Inflammatory macrophage treated with lipopolysaccharide for 1 hour (primary cell): ENCODE data around the gene SORT1.
"Not testable (repeated sequence)": the region's sequence is repeated elsewhere in the genome, so short reads cannot be mapped to it uniquely, and the experiment has no call there.

Experiments used
- DNase-seq, 2 donors: peaks; one replicate each; pipeline ENCODE4 v3.0.0-alpha.2; 2020 to 2022

SORT1 gene

GRCh38 chr1:109335091-109335490 lies 62.6 kb downstream of the SORT1 start:
- no peak for DNase-seq

DNA sequence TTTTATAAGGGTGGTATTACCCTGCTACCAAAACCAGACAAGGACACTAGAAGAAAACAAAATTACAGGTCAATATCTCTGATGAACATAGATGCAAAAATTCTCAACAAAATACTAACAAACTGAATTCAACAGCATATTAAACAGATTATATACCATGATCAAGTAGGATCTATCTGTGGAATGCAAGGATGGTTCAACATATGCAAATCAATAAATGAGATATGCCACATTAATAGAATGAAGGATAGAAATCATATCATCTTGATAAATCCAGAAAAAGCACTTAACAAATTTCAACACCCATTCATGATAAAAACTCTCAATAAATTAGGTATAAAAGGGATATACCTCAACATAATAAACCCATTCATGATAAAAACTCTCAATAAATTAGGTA lies 66.6 kb downstream of the SORT1 start:
- DNase-seq = no peak

- DNase-seq = no peak
These were observed 70.4 kb downstream of the SORT1 start for GRCh38 chr1:109327285-109327684.

DNA sequence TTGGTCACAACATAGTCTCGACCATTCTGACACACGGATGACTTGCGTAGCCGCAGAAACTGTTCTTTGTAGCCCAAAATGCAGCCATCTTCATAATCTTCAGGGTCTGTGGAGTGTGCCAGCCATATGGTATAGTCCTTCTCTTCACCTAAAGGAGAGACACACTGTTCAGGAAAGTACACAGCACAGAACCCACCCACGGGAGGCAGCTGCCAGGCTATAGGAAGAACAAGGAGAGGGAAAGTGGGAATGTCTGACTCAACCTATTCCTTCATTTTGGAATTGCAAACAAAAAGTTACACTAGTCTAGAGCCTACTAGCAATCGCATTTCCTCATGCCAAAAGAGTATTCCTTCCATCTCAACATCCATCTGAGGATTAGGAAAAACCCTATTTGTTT lies 74.7 kb downstream of the SORT1 start:
- DNase-seq = no peak

DNA sequence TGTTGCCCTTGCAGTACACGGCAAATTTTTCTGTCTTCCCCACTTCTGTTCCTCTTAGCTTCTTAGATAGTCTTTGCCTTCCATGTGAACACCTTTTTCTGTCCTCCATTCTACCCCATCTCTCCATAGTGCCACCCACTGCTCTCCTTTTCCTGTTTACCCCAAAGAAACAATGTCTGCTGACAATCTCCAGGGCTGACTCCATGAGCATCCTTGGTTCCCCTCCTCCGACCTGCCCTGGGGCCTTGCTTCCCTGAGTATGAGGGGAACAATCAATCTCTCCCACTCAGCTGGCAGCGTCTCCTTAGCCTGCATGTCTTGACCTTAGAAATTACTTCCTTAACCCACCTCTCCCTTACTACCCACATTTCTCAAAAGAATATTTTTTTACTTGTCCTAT lies 78.6 kb downstream of the SORT1 start:
- no peak for DNase-seq

- no peak for DNase-seq
These were observed 81.2 kb downstream of the SORT1 start for GRCh38 chr1:109316506-109316905.

DNA sequence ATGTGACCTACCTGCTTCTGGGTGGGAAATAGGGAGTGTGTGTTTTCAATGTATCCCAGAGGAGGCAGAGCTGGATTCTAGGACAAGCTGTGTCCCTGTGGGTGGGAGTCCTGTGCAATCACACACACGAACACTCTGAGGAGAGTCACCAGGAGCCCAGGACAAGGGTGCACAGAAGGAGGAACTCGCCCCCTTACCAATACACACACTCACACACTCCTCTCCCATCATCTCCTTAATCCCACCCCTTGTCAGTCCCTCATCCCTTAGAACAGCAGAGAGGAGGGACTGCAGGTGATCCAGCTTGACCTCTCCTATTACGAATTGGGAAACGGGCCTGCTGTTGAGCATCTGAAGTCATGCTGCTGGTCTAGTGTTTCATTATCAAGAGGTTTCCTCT lies 82.4 kb downstream of the SORT1 start:
- DNase-seq = no peak

- DNase-seq = no peak
These were observed 82.9 kb downstream of the SORT1 start for GRCh38 chr1:109314795-109315194.

- no peak for DNase-seq
These were observed 84.5 kb downstream of the SORT1 start for GRCh38 chr1:109312978-109313775.

GRCh38 chr1:109312246-109312645 lies 85.5 kb downstream of the SORT1 start:
- no peak for DNase-seq

GRCh38 chr1:109309347-109309746 lies 88.4 kb downstream of the SORT1 start:
- DNase-seq = peak; percentile 21 to 32

GRCh38 chr1:109307274-109308021 lies 90.3 kb downstream of the SORT1 start:
- DNase-seq = no peak

- DNase-seq = no peak
These were observed 90.9 kb downstream of the SORT1 start, which contains the start of gene MYBPHL for GRCh38 chr1:109306832-109307273. TSS of gene MYBPHL (minus strand) at chr1:109307011. CDS start at chr1:109306991, 20 bp downstream.

DNA sequence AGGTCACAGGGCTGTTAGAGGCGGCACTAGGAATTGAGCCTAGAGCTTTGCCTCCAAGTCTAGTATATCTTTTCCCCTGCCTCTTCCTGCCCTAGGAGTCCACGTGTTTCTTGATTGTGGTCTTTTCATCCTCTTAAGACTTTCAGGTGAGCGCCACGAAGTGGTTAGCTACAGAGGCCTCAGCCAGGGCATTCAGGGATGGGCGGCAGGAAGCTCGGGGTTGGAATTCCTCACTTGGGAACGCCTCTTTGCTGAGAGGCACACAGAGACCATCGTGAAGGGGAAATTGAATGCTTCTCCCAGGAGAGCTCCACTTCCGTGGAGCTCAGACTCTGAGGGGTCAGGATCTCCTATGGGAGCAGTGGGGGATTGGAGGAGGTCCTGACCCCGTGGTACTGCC lies 91.7 kb downstream of the SORT1 start:
- not testable (repeated sequence) for DNase-seq

- DNase-seq = no peak
These were observed 93.3 kb downstream of the SORT1 start for GRCh38 chr1:109304226-109304920.

GRCh38 chr1:109301874-109302273 lies 95.8 kb downstream of the SORT1 start:
- no peak for DNase-seq

DNA sequence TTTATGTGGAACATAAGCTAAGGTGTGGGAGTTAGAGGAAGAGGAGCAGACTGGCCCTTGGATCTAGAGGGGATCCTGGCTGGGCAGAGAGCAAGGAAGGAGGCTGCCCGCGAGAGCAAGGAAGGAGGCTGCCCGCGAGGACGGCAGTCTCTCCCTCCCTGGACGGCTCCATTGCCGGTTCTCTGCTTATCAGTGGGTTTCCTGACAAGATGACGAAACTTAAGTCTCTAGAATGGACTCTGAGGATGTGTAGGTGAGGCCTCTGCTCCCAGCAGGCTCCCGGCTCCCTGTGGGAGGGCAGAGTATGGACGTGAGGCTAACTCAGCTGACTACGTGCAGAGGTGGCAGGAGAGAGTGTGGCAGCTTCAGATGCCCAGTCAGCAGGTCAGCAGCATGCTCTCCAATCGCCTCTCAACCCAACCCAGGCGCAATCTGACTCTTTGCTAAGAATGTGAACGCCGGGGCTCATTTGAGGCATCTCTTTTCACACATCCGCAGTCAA lies 97.0 kb downstream of the SORT1 start:
- no peak for DNase-seq

- no peak for DNase-seq
These were observed 98.0 kb downstream of the SORT1 start for GRCh38 chr1:109299558-109300343.

GRCh38 chr1:109298666-109299557 lies 98.8 kb downstream of the SORT1 start:
- peak; percentile 67 to 69 for DNase-seq

DNA sequence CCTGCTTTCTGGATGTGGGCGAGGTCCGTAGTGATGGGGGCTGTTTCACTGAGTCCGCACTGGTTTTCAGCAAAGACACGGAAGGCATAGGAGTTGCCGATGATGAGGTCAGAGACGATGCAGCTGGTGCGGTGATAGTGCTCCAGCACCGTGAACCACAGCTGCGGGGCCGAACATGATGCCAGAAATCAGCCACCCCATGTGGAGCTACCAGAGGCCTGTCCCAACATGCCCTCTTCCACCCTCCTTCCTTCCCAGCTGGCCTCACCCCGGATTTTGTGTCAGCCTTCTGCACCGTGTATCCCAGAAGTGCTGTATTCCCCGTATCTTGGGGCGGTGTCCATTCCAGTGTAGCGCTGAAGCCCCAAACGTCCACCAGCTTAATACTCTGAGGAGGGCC lies 100.9 kb downstream of the SORT1 start:
- DNase-seq = no peak

DNA sequence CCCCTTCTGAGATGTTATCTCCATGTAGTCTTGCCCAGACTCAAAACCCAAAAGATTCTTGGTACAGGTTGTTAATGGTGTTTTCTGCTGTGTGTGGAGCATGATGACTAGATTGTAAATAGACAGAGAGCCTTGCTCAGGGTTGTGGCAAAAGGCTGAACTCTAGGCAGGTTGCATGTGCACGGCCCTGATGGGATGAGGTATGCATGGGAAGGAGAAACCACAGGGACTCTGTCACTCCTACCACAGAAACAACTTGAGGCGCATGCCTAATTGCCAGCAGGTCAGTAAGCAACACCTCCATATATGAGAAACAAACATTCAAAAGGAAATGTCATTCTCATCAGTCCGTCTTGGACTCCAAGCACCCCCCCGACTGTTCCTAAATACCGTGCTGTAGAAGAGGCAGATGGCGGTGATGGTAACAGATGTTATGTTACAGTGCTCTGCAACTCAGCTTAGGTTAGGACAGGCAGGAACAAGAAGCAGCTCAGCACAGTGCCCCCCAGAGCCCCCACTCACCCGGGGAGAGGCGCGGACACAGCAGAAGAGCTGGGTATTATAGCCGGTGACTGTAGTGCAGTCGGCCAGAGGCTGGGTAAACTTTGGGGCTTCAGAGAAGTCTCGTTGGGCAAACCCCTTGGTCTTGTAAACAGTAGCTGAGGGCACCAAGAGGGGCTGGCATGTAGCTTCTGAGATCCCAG lies 101.9 kb downstream of the SORT1 start:
- DNase-seq = no peak
